ENCODE measurements around the gene ZSWIM5. TPM values are rescaled to one million over a fixed set of nuclear protein-coding genes. Genes with fewer than 3 reads are reported as not detected.

Gene ZSWIM5
- total and polyA plus RNA-seq, 4 donors, result 0.25 to 2.8 (median 1.7) TPM

DNA sequence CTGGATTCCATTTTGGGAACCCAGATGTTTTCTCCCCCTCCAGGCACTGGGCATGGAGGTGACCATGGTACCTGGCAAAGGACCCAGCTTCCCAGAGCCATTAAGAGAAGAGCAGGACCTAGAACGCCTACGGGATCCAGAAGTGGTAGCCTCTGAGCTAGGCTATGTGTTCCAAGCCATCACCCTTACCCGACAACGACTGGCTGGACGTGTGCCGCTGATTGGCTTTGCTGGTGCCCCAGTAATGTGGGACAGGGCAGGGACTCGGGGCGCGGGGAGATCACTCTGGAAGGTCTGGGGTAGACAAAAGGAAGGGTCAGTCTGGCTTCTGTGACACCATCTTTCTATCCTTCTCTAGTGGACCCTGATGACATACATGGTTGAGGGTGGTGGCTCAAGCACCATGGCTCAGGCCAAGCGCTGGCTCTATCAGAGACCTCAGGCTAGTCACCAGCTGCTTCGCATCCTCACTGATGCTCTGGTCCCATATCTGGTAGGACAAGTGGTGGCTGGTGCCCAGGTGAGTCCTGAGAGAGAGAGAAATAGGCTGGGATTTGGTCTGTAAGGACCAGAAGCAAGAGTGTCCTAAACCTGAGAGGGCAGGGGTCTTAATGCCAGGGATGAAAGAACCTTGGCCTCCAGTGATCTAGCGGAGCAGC lies 192.7 kb downstream of the ZSWIM5 start:
- WGBS, 2 donors, result 80 to 81% methylated on average over 12 of the region's 12 CpGs
- Histone ChIP-seq H3K4me3 (ENCODE audit: low read length in 2 of 2) (no peak overlapping the region), H3K9me3 (ENCODE audit: control insufficient read depth, low read length) (no peaks in the 10 kb centered on the region), H3K36me3 (ENCODE audit: control insufficient read depth in 1 of 2, insufficient read depth in 2 of 2, low read length in 1 of 2) (no peaks in the 10 kb centered on the region), H3K27me3 (ENCODE audit: control insufficient read depth in 1 of 2, insufficient read depth in 2 of 2, low read length in 1 of 2) (no peaks in the 10 kb centered on the region), H3K27ac (ENCODE audit: low read depth in 1 of 2, low read length in 2 of 2) (no peak overlapping the region), H3K4me1 (ENCODE audit: control insufficient read depth in 1 of 2, insufficient read depth in 2 of 2, low read length in 2 of 2) (no peaks in the 10 kb centered on the region)
- intact Hi-C loops (cut with DNase I), result loop anchor here (1.0 to 10.0 kb wide), 7 partner anchors 176 to 481 kb away; partner anchors contain the start of genes RNU5D-1 (in 1 of the 2) and TESK2 (in 1 of the 2)
- no peak for DNase-seq
- no peak for ATAC-seq (ENCODE audit: low FRiP score)

DNA sequence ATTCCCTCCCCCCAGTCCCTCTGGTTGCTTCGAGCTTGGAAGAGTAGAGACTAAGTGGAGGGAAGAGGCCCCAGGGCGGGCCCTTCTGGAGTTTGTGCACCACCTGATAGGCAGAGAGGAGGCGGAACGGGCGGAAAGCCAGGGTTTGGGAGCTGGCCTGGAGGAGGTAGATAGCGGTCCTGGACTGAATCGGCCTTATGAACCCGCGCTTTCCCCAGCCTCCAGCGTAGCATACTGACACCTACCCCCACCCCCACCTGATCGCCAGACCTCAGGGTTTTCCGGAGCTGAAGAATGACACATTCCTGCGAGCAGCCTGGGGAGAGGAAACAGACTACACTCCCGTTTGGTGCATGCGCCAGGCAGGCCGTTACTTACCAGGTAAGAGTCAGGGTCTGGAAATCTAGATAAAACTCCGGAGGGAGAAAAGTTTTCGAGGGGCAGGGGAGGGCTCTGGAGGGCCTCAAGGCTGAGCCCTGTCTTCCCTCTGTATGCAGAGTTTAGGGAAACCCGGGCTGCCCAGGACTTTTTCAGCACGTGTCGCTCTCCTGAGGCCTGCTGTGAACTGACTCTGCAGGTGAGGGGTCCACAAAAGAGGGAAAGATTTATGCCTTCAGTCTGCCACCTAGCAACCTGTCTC lies 193.6 kb downstream of the ZSWIM5 start:
- peak; percentile 43 for ATAC-seq (ENCODE audit: low FRiP score)
- Histone ChIP-seq H3K27ac (ENCODE audit: low read depth in 1 of 2, low read length in 2 of 2) (peak overlapping the region in 1 of 2 donors; percentile 46), H3K9me3 (ENCODE audit: control insufficient read depth, low read length) (no peaks in the 10 kb centered on the region), H3K27me3 (ENCODE audit: control insufficient read depth in 1 of 2, insufficient read depth in 2 of 2, low read length in 1 of 2) (no peaks in the 10 kb centered on the region), H3K4me3 (ENCODE audit: low read length in 2 of 2) (peak overlapping the region; percentile 41 to 45), H3K36me3 (ENCODE audit: control insufficient read depth in 1 of 2, insufficient read depth in 2 of 2, low read length in 1 of 2) (no peaks in the 10 kb centered on the region), H3K4me1 (ENCODE audit: control insufficient read depth in 1 of 2, insufficient read depth in 2 of 2, low read length in 2 of 2) (no peaks in the 10 kb centered on the region)
- peak; percentile 89 for DNase-seq
- 3 to 4% methylated on average over 21 of the region's 21 CpGs for WGBS, 2 donors
- intact Hi-C loops (cut with DNase I), result loop anchor here (2.0 to 10.0 kb wide), 5 partner anchors 175 to 482 kb away; partner anchors contain the start of genes RNU5D-1 (in 1 of the 2) and TESK2 (in 1 of the 2)

DNA sequence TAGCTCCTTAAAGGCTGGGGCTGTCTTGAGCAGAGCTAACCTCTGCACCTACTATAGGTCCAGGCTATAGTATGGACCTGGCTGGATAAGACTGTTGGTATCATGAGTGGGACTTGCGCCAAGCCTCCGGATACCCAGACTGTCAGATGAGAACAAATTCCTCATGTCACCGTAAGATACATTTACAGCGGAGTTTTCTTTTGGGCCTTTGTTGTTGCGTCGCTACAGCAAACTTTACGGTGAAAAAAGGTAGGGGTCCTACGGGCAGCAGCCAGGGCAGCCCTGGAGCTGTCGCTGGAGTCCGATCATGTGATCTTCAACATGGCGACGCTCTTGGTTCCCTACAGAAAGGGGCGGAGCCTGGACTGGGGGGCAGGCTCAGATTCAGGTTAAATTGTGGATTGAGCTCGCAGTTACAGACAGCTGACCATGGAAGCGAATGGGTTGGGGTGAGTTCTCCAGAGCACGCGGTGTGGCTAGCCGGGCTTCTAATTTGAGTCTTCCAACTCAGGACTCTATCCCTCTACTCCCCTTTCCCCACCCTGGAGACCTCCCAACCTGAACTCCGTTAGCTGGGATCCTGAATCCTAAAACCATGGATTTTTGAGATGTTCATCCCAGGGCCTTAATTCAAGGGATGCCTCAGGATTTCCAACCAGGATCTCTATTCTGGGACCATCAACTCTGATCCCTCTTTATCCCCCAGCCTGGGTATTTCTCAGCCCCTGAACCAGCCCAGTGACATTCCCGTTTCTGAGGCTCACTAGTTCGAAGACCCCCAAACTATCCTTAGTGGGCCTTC lies 194.4 kb downstream of the ZSWIM5 start, which contains the start of gene UROD:
TSS of gene UROD (plus strand) at position 418 of the 802 bp plus-strand sequence. CDS start at position 430, 12 bp downstream.
- DNase-seq (peak; percentile 96), ATAC-seq (ENCODE audit: low FRiP score) (peak; percentile 95)
- peak within 1 kb of the TSS; percentile 74 to 89 for H3K4me3 ChIP-seq (ENCODE audit: low read length in 2 of 2)
- H3K36me3 ChIP-seq (ENCODE audit: control insufficient read depth in 1 of 2, insufficient read depth in 2 of 2, low read length in 1 of 2), result peaks cover 0 to 4% of the 10 kb centered on the region in 2 donors
- 1% methylated on average over 21 of the region's 21 CpGs for WGBS, 2 donors
- peak within 1 kb of the TSS in 1 of 2 donors; percentile 60 for H3K27ac ChIP-seq (ENCODE audit: low read depth in 1 of 2, low read length in 2 of 2)
- H3K9me3 ChIP-seq (ENCODE audit: control insufficient read depth, low read length), result no peaks in the 10 kb centered on the region
- H3K27me3 ChIP-seq (ENCODE audit: control insufficient read depth in 1 of 2, insufficient read depth in 2 of 2, low read length in 1 of 2), result no peaks in the 10 kb centered on the region
- no peaks in the 10 kb centered on the region for H3K4me1 ChIP-seq (ENCODE audit: control insufficient read depth in 1 of 2, insufficient read depth in 2 of 2, low read length in 2 of 2)
- intact Hi-C loops (cut with DNase I), result loop anchor here (2.0 to 10.0 kb wide), 5 partner anchors 175 to 483 kb away; partner anchors contain the start of genes RNU5D-1 (in 1 of the 2) and TESK2 (in 1 of the 2)

DNA sequence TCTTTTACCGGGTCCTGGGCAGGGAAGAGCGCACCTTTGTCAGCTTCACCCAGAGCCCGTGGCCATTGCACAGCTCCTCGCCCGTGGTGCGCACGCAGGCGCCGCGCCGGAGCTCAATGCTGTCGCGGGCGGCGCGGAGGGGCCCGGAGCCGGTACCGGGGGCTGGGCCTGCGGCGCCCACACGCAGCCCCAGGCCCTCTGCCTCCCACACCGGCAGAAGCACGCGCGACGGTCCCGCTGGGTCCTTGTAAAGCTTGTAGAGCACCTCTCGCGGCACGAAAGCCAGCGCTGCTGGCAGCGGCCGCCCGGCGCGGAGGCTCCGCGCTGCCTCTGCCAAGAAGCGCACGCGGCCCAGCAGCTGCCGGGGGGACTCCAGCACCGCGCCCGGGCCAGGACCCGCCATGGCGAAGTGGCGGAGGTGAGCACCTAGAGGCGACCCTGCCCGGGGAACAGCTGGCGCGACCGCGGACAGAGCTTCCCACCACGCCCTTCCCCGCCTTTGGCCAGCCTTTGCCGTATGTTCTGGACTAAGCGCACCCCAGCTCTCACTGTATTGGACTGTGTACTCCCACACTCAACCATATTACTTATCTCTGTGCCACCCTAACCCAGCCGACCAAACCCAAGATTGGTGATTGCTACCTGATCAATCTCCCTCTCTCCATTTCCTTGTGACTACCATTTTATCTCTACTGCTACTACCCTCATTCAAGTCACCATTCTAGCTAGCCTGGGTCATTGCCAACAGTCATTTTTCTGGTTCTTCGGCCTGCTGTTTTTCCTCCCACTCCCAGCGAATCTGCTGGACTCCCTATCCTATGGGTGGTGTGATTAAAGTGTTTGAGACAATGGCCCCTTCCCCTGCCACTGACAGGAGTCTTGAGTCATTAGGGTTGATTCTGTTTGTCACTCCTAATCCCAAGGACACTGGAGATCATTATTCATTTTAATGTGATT lies 195.3 kb downstream of the ZSWIM5 start, which contains the start of gene HECTD3:
TSS of gene HECTD3 (minus strand) at position 470 of the 957 bp plus-strand sequence. CDS start at position 403, 67 bp downstream.
- H3K27ac ChIP-seq (ENCODE audit: low read depth in 1 of 2, low read length in 2 of 2), result peak within 1 kb of the TSS in 1 of 2 donors; percentile 60
- intact Hi-C loops (cut with DNase I), result loop anchor here (5.0 to 10.0 kb wide), 4 partner anchors 174 to 484 kb away; partner anchors contain the start of genes RNU5D-1 (in 1 of the 2) and TESK2 (in 1 of the 2)
- peak within 1 kb of the TSS; percentile 74 to 89 for H3K4me3 ChIP-seq (ENCODE audit: low read length in 2 of 2)
- DNase-seq (peak; percentile 91 to 92), ATAC-seq (ENCODE audit: low FRiP score) (peak; percentile 92)
- H3K9me3 ChIP-seq (ENCODE audit: control insufficient read depth, low read length), result no peaks in the 10 kb centered on the region
- H3K27me3 ChIP-seq (ENCODE audit: control insufficient read depth in 1 of 2, insufficient read depth in 2 of 2, low read length in 1 of 2), result no peaks in the 10 kb centered on the region
- WGBS, 2 donors, result 1% methylated on average over 57 to 62 of the region's 62 CpGs
- peaks cover 0 to 7% of the 10 kb centered on the region in 2 donors for H3K36me3 ChIP-seq (ENCODE audit: control insufficient read depth in 1 of 2, insufficient read depth in 2 of 2, low read length in 1 of 2)
- no peaks in the 10 kb centered on the region for H3K4me1 ChIP-seq (ENCODE audit: control insufficient read depth in 1 of 2, insufficient read depth in 2 of 2, low read length in 2 of 2)

DNA sequence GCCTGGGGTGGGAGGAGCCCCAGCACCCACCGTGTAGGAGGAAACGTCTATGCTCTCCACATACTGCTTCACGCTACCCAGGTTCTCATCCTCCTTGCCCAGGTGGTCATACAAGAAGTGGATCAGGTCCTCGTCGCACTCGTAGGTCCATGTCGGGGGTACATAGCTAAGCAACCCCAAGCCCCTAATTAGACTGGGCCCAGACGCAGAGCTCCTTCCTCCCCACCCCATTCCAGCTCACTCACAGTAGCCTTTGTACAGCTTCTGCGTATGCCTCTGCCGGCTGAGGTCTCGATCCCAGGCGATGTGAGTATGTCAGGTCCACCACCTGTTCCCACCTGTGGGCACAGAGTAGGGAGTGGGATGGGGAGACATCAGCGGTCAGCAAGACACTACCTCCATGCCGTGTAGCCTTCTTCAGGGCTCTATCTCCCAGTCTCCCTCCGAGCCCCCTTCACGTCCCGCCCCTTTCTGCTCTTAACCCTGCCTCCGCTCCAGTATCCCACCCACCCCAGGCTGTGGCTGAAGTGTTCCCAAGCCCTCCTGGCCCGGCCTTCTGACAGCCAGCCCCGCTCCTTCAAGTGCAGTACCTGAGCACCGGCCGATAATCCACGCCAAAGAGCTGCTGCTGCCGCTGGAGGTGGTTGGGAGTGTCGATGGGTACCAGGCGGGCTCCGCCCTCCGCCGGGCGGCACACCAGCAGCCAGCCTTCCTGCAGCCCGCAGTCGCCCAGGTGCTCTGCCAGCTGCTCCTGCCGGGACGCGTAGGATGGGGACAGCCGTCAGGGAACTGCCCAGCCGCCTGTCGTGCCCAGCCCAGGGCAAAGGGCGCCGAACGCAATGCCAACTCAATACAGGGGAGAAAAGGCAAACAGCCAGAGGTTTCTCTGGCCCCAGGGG lies 196.2 kb downstream of the ZSWIM5 start:
- Histone ChIP-seq H3K27me3 (ENCODE audit: control insufficient read depth in 1 of 2, insufficient read depth in 2 of 2, low read length in 1 of 2) (no peaks in the 10 kb centered on the region), H3K36me3 (ENCODE audit: control insufficient read depth in 1 of 2, insufficient read depth in 2 of 2, low read length in 1 of 2) (peaks cover 0 to 12% of the 10 kb centered on the region in 2 donors), H3K4me3 (ENCODE audit: low read length in 2 of 2) (peak overlapping the region; percentile 74 to 89), H3K4me1 (ENCODE audit: control insufficient read depth in 1 of 2, insufficient read depth in 2 of 2, low read length in 2 of 2) (no peaks in the 10 kb centered on the region), H3K27ac (ENCODE audit: low read depth in 1 of 2, low read length in 2 of 2) (no peak overlapping the region), H3K9me3 (ENCODE audit: control insufficient read depth, low read length) (no peaks in the 10 kb centered on the region)
- DNase-seq (peak in 1 of 2 donors; percentile 54), ATAC-seq (ENCODE audit: low FRiP score) (no peak)
- intact Hi-C loops (cut with DNase I), result loop anchor here (5.0 to 10.0 kb wide), 4 partner anchors 173 to 485 kb away; partner anchors contain the start of genes RNU5D-1 (in 1 of the 2) and TESK2 (in 1 of the 2)
- 17% methylated on average over 41 of the region's 41 CpGs for WGBS, 2 donors

DNA sequence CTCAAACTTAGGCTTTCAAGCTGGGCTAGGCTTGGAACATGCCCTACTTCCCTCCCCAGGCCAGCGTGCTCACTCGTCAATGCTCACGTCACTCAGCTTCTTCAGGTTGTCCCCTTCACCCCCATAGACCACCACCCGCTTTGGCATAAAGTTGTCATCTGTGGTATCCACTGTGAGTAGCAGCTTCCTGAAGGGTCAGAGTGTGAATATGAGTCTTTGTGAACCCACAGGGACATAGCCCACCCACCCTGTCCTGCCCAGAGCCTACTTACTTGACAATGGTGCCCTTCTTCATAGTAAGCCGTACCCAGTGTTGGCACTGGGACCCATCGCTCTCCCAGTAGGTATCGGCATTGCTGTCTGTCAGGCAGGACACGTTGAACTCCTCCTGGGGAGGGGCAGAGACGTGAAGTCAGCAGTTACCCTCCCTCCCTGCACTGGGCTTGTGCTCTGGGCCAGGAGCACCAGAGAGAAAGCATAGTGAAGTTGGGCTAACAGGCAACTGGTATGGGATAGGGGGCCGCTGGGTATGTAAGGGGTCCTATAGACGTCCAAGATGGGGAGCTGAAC lies 197.0 kb downstream of the ZSWIM5 start:
- no peak for DNase-seq
- 85 to 89% methylated on average over 11 of the region's 11 CpGs for WGBS, 2 donors
- H3K4me1 ChIP-seq (ENCODE audit: control insufficient read depth in 1 of 2, insufficient read depth in 2 of 2, low read length in 2 of 2), result no peaks in the 10 kb centered on the region
- no peaks in the 10 kb centered on the region for H3K9me3 ChIP-seq (ENCODE audit: control insufficient read depth, low read length)
- H3K27me3 ChIP-seq (ENCODE audit: control insufficient read depth in 1 of 2, insufficient read depth in 2 of 2, low read length in 1 of 2), result no peaks in the 10 kb centered on the region
- ATAC-seq (ENCODE audit: low FRiP score), result no peak
- intact Hi-C loops (cut with DNase I), result no loop called here
- no peak overlapping the region for H3K27ac ChIP-seq (ENCODE audit: low read depth in 1 of 2, low read length in 2 of 2)
- H3K36me3 ChIP-seq (ENCODE audit: control insufficient read depth in 1 of 2, insufficient read depth in 2 of 2, low read length in 1 of 2), result peaks cover 0 to 15% of the 10 kb centered on the region in 2 donors
- no peak overlapping the region for H3K4me3 ChIP-seq (ENCODE audit: low read length in 2 of 2)

DNA sequence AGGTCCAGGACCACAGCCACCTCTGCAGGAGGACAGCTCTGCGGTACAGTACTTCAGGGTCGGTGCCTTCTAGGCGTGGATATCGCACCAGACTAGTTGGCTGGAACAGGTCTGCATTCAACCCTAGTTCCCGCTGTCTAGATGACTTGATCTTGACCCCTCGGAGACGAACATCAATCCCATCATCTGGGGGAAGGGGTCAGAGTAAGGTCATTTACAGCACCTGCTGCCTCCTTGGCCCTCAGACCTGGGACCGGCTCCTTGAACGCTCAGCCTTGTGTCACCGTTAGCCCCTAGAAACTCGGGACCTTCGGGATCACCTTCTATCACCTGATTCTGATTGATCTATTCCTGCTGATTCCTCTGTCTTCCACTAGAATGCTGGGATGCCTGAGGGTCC lies 197.9 kb downstream of the ZSWIM5 start:
- no peaks in the 10 kb centered on the region for H3K4me1 ChIP-seq (ENCODE audit: control insufficient read depth in 1 of 2, insufficient read depth in 2 of 2, low read length in 2 of 2)
- intact Hi-C loops (cut with DNase I), result no loop called here
- peaks cover 0 to 18% of the 10 kb centered on the region in 2 donors for H3K36me3 ChIP-seq (ENCODE audit: control insufficient read depth in 1 of 2, insufficient read depth in 2 of 2, low read length in 1 of 2)
- no peaks in the 10 kb centered on the region for H3K9me3 ChIP-seq (ENCODE audit: control insufficient read depth, low read length)
- no peak for DNase-seq
- H3K4me3 ChIP-seq (ENCODE audit: low read length in 2 of 2), result no peak overlapping the region
- no peaks in the 10 kb centered on the region for H3K27me3 ChIP-seq (ENCODE audit: control insufficient read depth in 1 of 2, insufficient read depth in 2 of 2, low read length in 1 of 2)
- ATAC-seq (ENCODE audit: low FRiP score), result no peak
- no peak overlapping the region for H3K27ac ChIP-seq (ENCODE audit: low read depth in 1 of 2, low read length in 2 of 2)
- 94% methylated on average over 12 of the region's 12 CpGs for WGBS, 2 donors

Measured in aorta (tissue), 5 donors.